Testis (tissue), 3 donors: ENCODE results near the gene DLX5. TPM values are rescaled to one million over a fixed set of nuclear protein-coding genes. Genes with fewer than 3 reads are reported as not detected.

ENCODE experiments used
- DNase-seq: peaks from one replicate; pipeline ENCODE4 v3.0.0-alpha.2; 2019
- H3K27ac ChIP-seq, 2 donors: fragments of 200-600 bp; sonication (generic); one replicate each; pipeline ENCODE4 v1.5.1; 2019
- H3K27me3 ChIP-seq: fragments of 200-600 bp; sonication (generic); one replicate; pipeline ENCODE4 v1.5.1; 2019
- H3K36me3 ChIP-seq: fragments of 200-600 bp; sonication (generic); one replicate; pipeline ENCODE4 v1.5.1; 2017; ENCODE audit warnings: low read depth; ENCODE audit errors: missing control alignments
- H3K4me1 ChIP-seq: fragments of 200-600 bp; sonication (generic); one replicate; pipeline ENCODE4 v1.5.1; 2019
- H3K4me3 ChIP-seq, 2 donors: fragments of 200-600 bp; sonication (generic); one replicate each; pipeline ENCODE4 v1.5.1; 2017 to 2019
- H3K9me3 ChIP-seq: fragments of 200-600 bp; sonication (generic); one replicate; pipeline ENCODE4 v1.5.1; 2017
- CTCF ChIP-seq, 3 experiments: fragments of 450-650 bp in 2 of 3; fragments of 200-600 bp in 1 of 3; sonication (generic) in 1 of 3; IDR thresholded peaks; one replicate each; pipeline ENCODE4 v1.5.1; 2016 to 2019; ENCODE audit warnings: antibody characterized with exemption in 3 of 3, mild to moderate bottlenecking in 2 of 3, moderate library complexity in 1 of 3
- POLR2A ChIP-seq: fragments of 450-650 bp; IDR thresholded peaks from one replicate; pipeline ENCODE4 v1.6.1; 2017; ENCODE audit warnings: antibody characterized with exemption, mild to moderate bottlenecking, moderate library complexity
- WGBS, 2 donors: methylation state at CpG; one replicate each; pipeline ENCODE4 v1.1.5; 2018; 5-methylcytosine and 5-hydroxymethylcytosine counted together
- intact Hi-C: fragments of 100-400 bp; cut with DNase I; formaldehyde crosslinking; loops from one replicate; pipeline ENCODE4 v1.15.1; 2023; ENCODE audit warnings: low total_unique reads
- polyA plus RNA-seq: library from polyadenylated mRNA; stranded (reverse); fragments of 350-450 nt; fragmentation: Illumina TruSeq; extraction: RNeasy Lipid Tissue Mini Kit (QIAGEN cat#74804); gene quantifications from one replicate; pipeline ENCODE4 v1.2.3, GENCODE V29; 2014; ENCODE audit warnings: low read depth, low replicate concordance; ENCODE audit not compliant: insufficient read depth
- total RNA-seq, 2 donors: library from RNA; depleted of rRNA; stranded (reverse); fragments of >200 nt; gene quantifications; one replicate each; pipeline ENCODE4 v1.2.3, GENCODE V29; 2016

Gene DLX5
- total and polyA plus RNA-seq, 3 donors from 2014 or later: 1.3 to 2.6 (median 2.3) TPM

- Histone ChIP-seq H3K4me1 (peaks cover 9% of the 10 kb centered on the region), H3K9me3 (no peaks in the 10 kb centered on the region), H3K36me3 (no peaks in the 10 kb centered on the region), H3K4me3 (no peak overlapping the region), H3K27me3 (no peaks in the 10 kb centered on the region), H3K27ac (no peak overlapping the region)
- intact Hi-C loops: no loop called here
- WGBS, 2 donors: 23 to 33% methylated on average over 3 of the region's 3 CpGs
- TF ChIP-seq POLR2A: no peak
- no peak for DNase-seq
Measured at GRCh38 chr7:97015279-97015678, 9.4 kb downstream of the DLX5 start.

GRCh38 chr7:97014145-97014750, 10.4 kb downstream of the DLX5 start:
- no peaks in the 10 kb centered on the region for H3K36me3 ChIP-seq
- intact Hi-C loops: no loop called here
- no peak overlapping the region for H3K4me3 ChIP-seq
- 27 to 33% methylated on average over 5 of the region's 5 CpGs for WGBS, 2 donors
- no peak for DNase-seq
- no peak for TF ChIP-seq POLR2A
- TF ChIP-seq CTCF (IDR thresholded peaks at IDR 0.05): no peak
- H3K9me3 ChIP-seq: no peaks in the 10 kb centered on the region
- H3K4me1 ChIP-seq: peaks cover 9% of the 10 kb centered on the region
- H3K27me3 ChIP-seq: no peaks in the 10 kb centered on the region
- no peak overlapping the region for H3K27ac ChIP-seq

GRCh38 chr7:97013845-97014134, 10.8 kb downstream of the DLX5 start:
- Histone ChIP-seq H3K4me1 (peaks cover 9% of the 10 kb centered on the region), H3K9me3 (no peaks in the 10 kb centered on the region), H3K36me3 (no peaks in the 10 kb centered on the region), H3K4me3 (no peak overlapping the region), H3K27ac (no peak overlapping the region), H3K27me3 (no peaks in the 10 kb centered on the region)
- no peak for TF ChIP-seq CTCF (IDR thresholded peaks at IDR 0.05)
- TF ChIP-seq POLR2A: no peak
- DNase-seq: no peak
- intact Hi-C loops: no loop called here
- WGBS, 2 donors: 29 to 38% methylated on average over 1 of the region's 1 CpG

GRCh38 chr7:97013134-97013844, 11.3 kb downstream of the DLX5 start:
- Histone ChIP-seq H3K27me3 (no peaks in the 10 kb centered on the region), H3K36me3 (no peaks in the 10 kb centered on the region), H3K27ac (no peak overlapping the region), H3K9me3 (no peaks in the 10 kb centered on the region), H3K4me1 (peaks cover 9% of the 10 kb centered on the region), H3K4me3 (no peak overlapping the region)
- TF ChIP-seq CTCF (IDR thresholded peaks at IDR 0.05): no peak
- no peak for TF ChIP-seq POLR2A
- 5 to 7% methylated on average over 14 to 20 of the region's 20 CpGs for WGBS, 2 donors
- DNase-seq: no peak
- intact Hi-C loops: no loop called here

- Histone ChIP-seq H3K36me3 (no peaks in the 10 kb centered on the region), H3K27ac (no peak overlapping the region), H3K4me1 (peaks cover 9% of the 10 kb centered on the region), H3K27me3 (no peaks in the 10 kb centered on the region), H3K9me3 (no peaks in the 10 kb centered on the region), H3K4me3 (no peak overlapping the region)
- WGBS, 2 donors: 9 to 10% methylated on average over 21 of the region's 21 CpGs
- no peak for DNase-seq
- intact Hi-C loops: no loop called here
- TF ChIP-seq CTCF (IDR thresholded peaks at IDR 0.05) (no peak), POLR2A (no peak)
Measured at GRCh38 chr7:97012365-97013133, 12.1 kb downstream of the DLX5 start.
